MM.1S (cell line): ENCODE measurements around the gene NTMT1.

Experiments used
- DNase-seq: peaks from one replicate; pipeline ENCODE4 v3.0.0-alpha.2; 2015
- H2AFZ ChIP-seq: fragments of 300-600 bp; sonication (generic); 2 replicates; pipeline ENCODE4 v1.6.0; 2016; ENCODE audit warnings: antibody characterized with exemption, low read length
- H3F3A ChIP-seq: fragments of 300-600 bp; sonication (generic); 2 replicates; pipeline ENCODE4 v1.6.1; 2016; ENCODE audit warnings: mild to moderate bottlenecking, antibody characterized with exemption, low read length, moderate library complexity, mixed read lengths; ENCODE audit not compliant: insufficient read depth
- H3K27ac ChIP-seq: fragments of 300-600 bp; sonication (generic); 2 replicates; pipeline ENCODE4 v1.5.1; 2016; ENCODE audit warnings: mild to moderate bottlenecking, low read length
- H3K27me3 ChIP-seq: fragments of 300-600 bp; sonication (generic); replicated peaks from 2 replicates; pipeline ENCODE4 v1.6.0; 2016; ENCODE audit warnings: low read length; ENCODE audit not compliant: insufficient read depth
- H3K36me3 ChIP-seq: fragments of 300-600 bp; sonication (generic); replicated peaks from 2 replicates; pipeline ENCODE4 v1.6.1; 2016; ENCODE audit warnings: mild to moderate bottlenecking, low read length, mixed read lengths; ENCODE audit not compliant: insufficient read depth
- H3K4me1 ChIP-seq: fragments of 300-600 bp; sonication (generic); 2 replicates; pipeline ENCODE4 v1.6.1; 2016; ENCODE audit warnings: low read length, mixed read lengths
- H3K4me2 ChIP-seq: fragments of 300-600 bp; sonication (generic); 2 replicates; pipeline ENCODE4 v1.6.0; 2016; ENCODE audit warnings: low read depth, low read length
- H3K4me3 ChIP-seq: fragments of 300-600 bp; sonication (generic); 2 replicates; pipeline ENCODE4 v1.5.1; 2016; ENCODE audit warnings: low read length, mixed read lengths
- H3K79me2 ChIP-seq: fragments of 300-600 bp; sonication (generic); 2 replicates; pipeline ENCODE4 v1.6.1; 2016; ENCODE audit warnings: mixed run types, low read length, mixed read lengths
- H3K9ac ChIP-seq: fragments of 300-600 bp; sonication (generic); 2 replicates; pipeline ENCODE4 v1.6.1; 2016; ENCODE audit warnings: low read length, mixed read lengths
- H3K9me2 ChIP-seq: fragments of 300-600 bp; sonication (generic); replicated peaks from 2 replicates; pipeline ENCODE4 v1.6.1; 2016; ENCODE audit warnings: mild to moderate bottlenecking, low read length, mixed read lengths; ENCODE audit not compliant: insufficient read depth
- H3K9me3 ChIP-seq: fragments of 300-600 bp; sonication (generic); replicated peaks from 2 replicates; pipeline ENCODE4 v1.6.1; 2016; ENCODE audit warnings: mild to moderate bottlenecking, low read length, mixed read lengths; ENCODE audit not compliant: insufficient read depth
- H4K20me1 ChIP-seq: fragments of 300-600 bp; sonication (generic); 2 replicates; pipeline ENCODE4 v1.6.1; 2016; ENCODE audit warnings: mild to moderate bottlenecking, low read length, moderate library complexity, mixed read lengths; ENCODE audit not compliant: insufficient read depth
- EZH2 ChIP-seq: fragments of 300-600 bp; sonication (generic); optimal IDR thresholded peaks from 2 replicates; pipeline ENCODE3; 2017; ENCODE audit warnings: low read depth, mild to moderate bottlenecking, antibody characterized with exemption, low read length, mixed read lengths
- EZH2phosphoT487 ChIP-seq: fragments of 300-600 bp; sonication (generic); IDR thresholded peaks from 2 replicates; pipeline ENCODE4 v1.6.1; 2018; ENCODE audit warnings: antibody characterized with exemption, low read length
- TF ChIP-seq, protein P1 (sequence below): fragments of 300-600 bp; sonication (generic); IDR thresholded peaks from 2 replicates; pipeline ENCODE4 v1.5.1; 2016; ENCODE audit warnings: antibody characterized with exemption, low read length, mixed read lengths

NTMT1 gene

DNA sequence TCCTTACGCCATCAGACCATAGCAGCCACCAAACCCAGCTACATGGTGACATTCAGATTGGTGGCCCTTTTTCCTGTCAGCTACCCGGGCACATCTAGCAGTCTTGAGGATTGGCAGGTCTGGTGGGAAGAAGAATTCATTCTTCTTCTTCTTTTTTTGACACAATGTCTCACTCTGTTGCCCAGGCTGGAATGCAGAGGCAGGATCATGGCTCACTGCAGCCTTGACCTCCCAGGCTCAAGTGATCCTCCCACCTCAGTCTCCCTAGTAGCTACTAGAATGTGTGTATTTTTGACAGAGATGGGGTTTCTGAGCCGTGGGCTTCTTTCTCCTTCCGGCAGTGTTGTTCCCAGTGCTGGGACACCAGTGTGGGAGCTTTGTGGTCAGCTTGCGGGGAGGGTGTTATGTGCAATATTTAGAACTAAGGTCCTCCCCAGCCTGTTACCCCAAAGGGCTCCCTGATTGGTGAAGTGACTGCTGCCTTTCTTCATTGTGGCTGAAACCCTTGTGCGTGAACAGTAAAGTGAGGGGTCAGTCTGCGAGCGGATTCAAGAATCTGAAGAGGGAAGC, 3.4 kb downstream of the NTMT1 start:
- peaks cover 21% of the 10 kb centered on the region; the same call in 1 of the 2 replicates for H4K20me1 ChIP-seq
- H3K4me3 ChIP-seq, result no peak overlapping the region
- H2AFZ ChIP-seq, result no peak overlapping the region
- no peaks in the 10 kb centered on the region; the same call in none of the 2 replicates for H3K36me3 ChIP-seq
- no peak overlapping the region for H3K9ac ChIP-seq
- H3K9me2 ChIP-seq, result no peaks in the 10 kb centered on the region
- no peak overlapping the region for H3K27ac ChIP-seq
- TF ChIP-seq, protein P1, sequence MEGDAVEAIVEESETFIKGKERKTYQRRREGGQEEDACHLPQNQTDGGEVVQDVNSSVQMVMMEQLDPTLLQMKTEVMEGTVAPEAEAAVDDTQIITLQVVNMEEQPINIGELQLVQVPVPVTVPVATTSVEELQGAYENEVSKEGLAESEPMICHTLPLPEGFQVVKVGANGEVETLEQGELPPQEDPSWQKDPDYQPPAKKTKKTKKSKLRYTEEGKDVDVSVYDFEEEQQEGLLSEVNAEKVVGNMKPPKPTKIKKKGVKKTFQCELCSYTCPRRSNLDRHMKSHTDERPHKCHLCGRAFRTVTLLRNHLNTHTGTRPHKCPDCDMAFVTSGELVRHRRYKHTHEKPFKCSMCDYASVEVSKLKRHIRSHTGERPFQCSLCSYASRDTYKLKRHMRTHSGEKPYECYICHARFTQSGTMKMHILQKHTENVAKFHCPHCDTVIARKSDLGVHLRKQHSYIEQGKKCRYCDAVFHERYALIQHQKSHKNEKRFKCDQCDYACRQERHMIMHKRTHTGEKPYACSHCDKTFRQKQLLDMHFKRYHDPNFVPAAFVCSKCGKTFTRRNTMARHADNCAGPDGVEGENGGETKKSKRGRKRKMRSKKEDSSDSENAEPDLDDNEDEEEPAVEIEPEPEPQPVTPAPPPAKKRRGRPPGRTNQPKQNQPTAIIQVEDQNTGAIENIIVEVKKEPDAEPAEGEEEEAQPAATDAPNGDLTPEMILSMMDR, result no peak
- no peak for TF ChIP-seq EZH2phosphoT487
- TF ChIP-seq EZH2, result no peak
- no peaks in the 10 kb centered on the region for H3K27me3 ChIP-seq
- H3K4me1 ChIP-seq, result peaks cover 6% of the 10 kb centered on the region; the same call in 1 of the 2 replicates
- H3K4me2 ChIP-seq, result no peak overlapping the region
- no peaks in the 10 kb centered on the region for H3K9me3 ChIP-seq
- peaks cover 11% of the 10 kb centered on the region for H3F3A ChIP-seq
- peaks cover 82% of the 10 kb centered on the region for H3K79me2 ChIP-seq
- no peak for DNase-seq

DNA sequence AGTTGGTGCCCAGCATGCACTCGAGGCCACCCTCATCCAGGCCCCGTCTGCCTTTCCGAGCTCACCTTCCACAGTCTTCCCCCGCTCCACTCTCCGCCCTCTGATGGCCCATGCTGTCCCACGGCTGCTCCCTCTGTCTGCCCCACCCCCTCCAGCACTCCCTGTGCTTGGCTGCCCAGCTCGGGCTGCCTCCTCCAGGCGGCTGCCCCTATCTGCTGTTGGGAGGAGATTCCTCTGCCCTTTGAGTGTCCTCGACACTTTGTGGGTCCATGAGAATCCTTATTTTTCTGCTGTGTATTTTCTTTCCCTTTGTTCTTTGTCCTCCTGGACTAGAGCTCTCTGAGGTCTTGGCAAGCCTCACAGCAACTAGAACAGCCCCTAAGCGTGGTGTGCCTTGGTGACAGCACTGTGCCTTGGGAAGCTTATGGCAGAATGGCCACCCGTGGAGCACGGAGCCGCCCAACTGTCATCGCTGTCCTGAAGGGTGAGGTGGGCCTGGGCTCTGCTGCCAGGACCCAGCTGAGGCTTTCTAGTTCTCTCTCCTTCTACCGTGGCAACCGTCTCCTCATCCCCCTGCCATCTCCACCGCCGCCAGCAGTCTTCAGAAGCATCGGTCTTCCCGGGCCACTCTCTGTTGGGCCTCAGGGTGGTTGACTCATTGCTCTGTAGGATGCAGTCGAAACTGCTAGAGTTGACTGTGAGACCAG, 5.2 kb downstream of the NTMT1 start:
- TF ChIP-seq EZH2phosphoT487, result no peak
- TF ChIP-seq, protein P1, result no peak
- no peak for TF ChIP-seq EZH2
- Histone ChIP-seq H3K36me3 (no peaks in the 10 kb centered on the region; the same call in none of the 2 replicates), H3K4me3 (no peak overlapping the region), H3K27ac (no peak overlapping the region), H3K9ac (no peak overlapping the region), H3K4me2 (no peak overlapping the region), H3K9me3 (no peaks in the 10 kb centered on the region), H3K4me1 (peaks cover 6% of the 10 kb centered on the region; the same call in 1 of the 2 replicates), H3K79me2 (peaks cover 89% of the 10 kb centered on the region), H4K20me1 (peaks cover 21% of the 10 kb centered on the region; the same call in 1 of the 2 replicates), H3K27me3 (no peaks in the 10 kb centered on the region), H2AFZ (no peak overlapping the region), H3F3A (peaks cover 5% of the 10 kb centered on the region; the same call in 1 of the 2 replicates), H3K9me2 (no peaks in the 10 kb centered on the region)
- DNase-seq, result no peak

DNA sequence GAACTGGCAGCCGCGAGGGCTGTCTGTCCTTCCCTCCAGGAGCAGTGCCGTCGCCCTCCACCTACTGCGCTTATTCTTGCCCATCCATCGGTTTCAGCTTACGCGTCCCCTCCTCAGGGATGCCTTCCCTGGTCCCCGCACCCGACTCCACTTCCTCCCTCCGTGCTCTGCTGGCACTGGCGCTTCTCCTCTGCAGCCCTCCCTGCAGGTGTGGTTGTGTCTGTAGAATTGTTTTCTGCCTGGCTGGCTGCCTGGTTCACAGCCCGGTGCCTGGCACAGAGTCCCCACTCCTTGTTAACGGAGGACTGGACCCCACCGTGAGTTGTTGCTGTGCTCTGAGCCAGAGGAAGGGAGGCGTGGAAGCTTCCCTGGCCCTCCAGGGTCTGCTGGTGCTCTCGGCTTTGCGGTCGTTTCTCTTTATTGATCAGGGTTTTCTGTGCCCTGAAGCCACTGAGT, 5.7 kb downstream of the NTMT1 start:
- H3K27ac ChIP-seq, result no peak overlapping the region
- H3K4me2 ChIP-seq, result no peak overlapping the region
- H3F3A ChIP-seq, result no peaks in the 10 kb centered on the region
- TF ChIP-seq, protein P1, result no peak
- no peak for TF ChIP-seq EZH2phosphoT487
- TF ChIP-seq EZH2, result no peak
- H3K4me3 ChIP-seq, result no peak overlapping the region
- H2AFZ ChIP-seq, result no peak overlapping the region
- peaks cover 83% of the 10 kb centered on the region for H3K79me2 ChIP-seq
- H3K9me2 ChIP-seq, result no peaks in the 10 kb centered on the region
- H3K36me3 ChIP-seq, result no peaks in the 10 kb centered on the region; the same call in none of the 2 replicates
- H3K9me3 ChIP-seq, result no peaks in the 10 kb centered on the region
- no peak for DNase-seq
- no peaks in the 10 kb centered on the region for H3K27me3 ChIP-seq
- peaks cover 21% of the 10 kb centered on the region; the same call in 1 of the 2 replicates for H4K20me1 ChIP-seq
- H3K9ac ChIP-seq, result no peak overlapping the region
- H3K4me1 ChIP-seq, result peaks cover 6% of the 10 kb centered on the region; the same call in 1 of the 2 replicates
